GM21529 (cell line): ENCODE measurements around the gene LRMDA.

Experiments
- ATAC-seq: cut with Tn5 transposase; IDR thresholded peaks from one replicate; pipeline ENCODE4 v1.9.1; 2021; ENCODE audit not compliant: unreplicated experiment

LRMDA gene

GRCh38 chr10:75694269-75694668 lies 262.8 kb downstream of the LRMDA start:
- ATAC-seq, result no peak

- ATAC-seq, result no peak
Measured at GRCh38 chr10:75694790-75695189, 263.4 kb downstream of the LRMDA start.

- ATAC-seq, result no peak
Measured at GRCh38 chr10:75695994-75696393, 264.6 kb downstream of the LRMDA start.

GRCh38 chr10:75696536-75696935 lies 265.1 kb downstream of the LRMDA start:
- no peak for ATAC-seq

GRCh38 chr10:75703191-75703854 lies 271.9 kb downstream of the LRMDA start:
- ATAC-seq, result no peak

GRCh38 chr10:75705426-75705825 lies 274.0 kb downstream of the LRMDA start:
- ATAC-seq, result no peak

- ATAC-seq, result no peak
Measured at GRCh38 chr10:75707080-75707840, 275.8 kb downstream of the LRMDA start.

- ATAC-seq, result no peak
Measured at GRCh38 chr10:75708060-75708459, 276.6 kb downstream of the LRMDA start.

GRCh38 chr10:75709245-75709644 lies 277.8 kb downstream of the LRMDA start:
- no peak for ATAC-seq

- no peak for ATAC-seq
Measured at GRCh38 chr10:75709811-75710210, 278.4 kb downstream of the LRMDA start.

GRCh38 chr10:75712242-75712880 lies 280.9 kb downstream of the LRMDA start:
- no peak for ATAC-seq

GRCh38 chr10:75716506-75716905 lies 285.1 kb downstream of the LRMDA start:
- no peak for ATAC-seq

- no peak for ATAC-seq
Measured at GRCh38 chr10:75717126-75717916, 285.9 kb downstream of the LRMDA start.

- ATAC-seq, result no peak
Measured at GRCh38 chr10:75718991-75719390, 287.6 kb downstream of the LRMDA start.

- ATAC-seq, result no peak
Measured at GRCh38 chr10:75720157-75720556, 288.7 kb downstream of the LRMDA start.

GRCh38 chr10:75722020-75722419 lies 290.6 kb downstream of the LRMDA start:
- ATAC-seq, result no peak

GRCh38 chr10:75722609-75723008 lies 291.2 kb downstream of the LRMDA start:
- no peak for ATAC-seq

- no peak for ATAC-seq
Measured at GRCh38 chr10:75723319-75723980, 292.0 kb downstream of the LRMDA start.

- no peak for ATAC-seq
Measured at GRCh38 chr10:75724047-75724446, 292.6 kb downstream of the LRMDA start.

GRCh38 chr10:75726522-75727483 lies 295.4 kb downstream of the LRMDA start:
- no peak for ATAC-seq
